Neural cell (in vitro differentiated cells): Measurements from ENCODE around the gene IFT74. TPM values are rescaled to one million over a fixed set of nuclear protein-coding genes. Genes with fewer than 3 reads are reported as not detected.

Source experiments
- H2AFZ ChIP-seq: fragments of 200-600, 300-800 bp; sonication (generic), shearing (Covaris generic); 2 replicates; pipeline ENCODE4 v1.6.0; 2014; ENCODE audit warnings: low read depth, mild to moderate bottlenecking, antibody characterized with exemption, low read length, moderate library complexity
- H3F3A ChIP-seq: fragments of 200-600 bp; shearing (Covaris generic); 2 replicates; pipeline ENCODE4 v1.6.1; 2016; ENCODE audit warnings: mild to moderate bottlenecking, moderate library complexity, mixed read lengths, antibody characterized with exemption, low read length; ENCODE audit not compliant: insufficient read depth, poor library complexity, severe bottlenecking
- H3K27ac ChIP-seq: fragments of 200-600, 300-800 bp; sonication (generic), shearing (Covaris generic); 2 replicates; pipeline ENCODE4 v1.5.1; 2014; ENCODE audit warnings: mild to moderate bottlenecking, low read length, moderate library complexity
- H3K27me3 ChIP-seq: fragments of 300-800, 200-600 bp; sonication (generic), shearing (Covaris generic); 2 replicates; pipeline ENCODE4 v1.6.0; 2014; ENCODE audit warnings: mild to moderate bottlenecking, low read depth, low read length, moderate library complexity; ENCODE audit not compliant: insufficient read depth
- H3K36me3 ChIP-seq: fragments of 300-800, 200-600 bp; sonication (generic), shearing (Covaris generic); 2 replicates; pipeline ENCODE4 v1.5.1; 2014; ENCODE audit warnings: mild to moderate bottlenecking, antibody characterized with exemption, low read length, moderate library complexity; ENCODE audit not compliant: insufficient read depth
- H3K4me2 ChIP-seq: fragments of 300-800, 200-600 bp; sonication (generic), shearing (Covaris generic); 2 replicates; pipeline ENCODE4 v1.6.0; 2014; ENCODE audit warnings: mild to moderate bottlenecking, low read length
- H3K4me3 ChIP-seq: fragments of 300-800, 200-600 bp; sonication (generic), shearing (Covaris generic); 2 replicates; pipeline ENCODE4 v1.5.1; 2014; ENCODE audit warnings: mild to moderate bottlenecking, low read length, moderate library complexity
- H3K79me2 ChIP-seq: fragments of 200-600 bp; shearing (Covaris generic); replicated peaks from 2 replicates; pipeline ENCODE4 v1.6.0; 2014; ENCODE audit warnings: mild to moderate bottlenecking, low read length, moderate library complexity; ENCODE audit not compliant: insufficient read depth
- H3K9ac ChIP-seq: fragments of 300-800, 200-600 bp; sonication (generic), shearing (Covaris generic); 2 replicates; pipeline ENCODE4 v1.6.1; 2016; ENCODE audit warnings: mild to moderate bottlenecking, low read length, mixed read lengths
- H3K9me2 ChIP-seq: fragments of 200-600 bp; shearing (Covaris generic); 2 replicates; pipeline ENCODE4 v1.6.1; 2016; ENCODE audit warnings: mild to moderate bottlenecking, low read length, mixed read lengths; ENCODE audit not compliant: insufficient read depth
- H3K9me3 ChIP-seq: fragments of 200-600, 300-800 bp; sonication (generic), shearing (Covaris generic); 2 replicates; pipeline ENCODE4 v1.6.1; 2016; ENCODE audit warnings: mild to moderate bottlenecking, mixed run types, low read length, moderate library complexity, mixed read lengths
- H4K20me1 ChIP-seq: fragments of 200-600 bp; shearing (Covaris generic); 2 replicates; pipeline ENCODE4 v1.6.1; 2016; ENCODE audit warnings: mild to moderate bottlenecking, mixed run types; ENCODE audit not compliant: insufficient read depth
- EP300 ChIP-seq: fragments of 450-650 bp; conservative IDR thresholded peaks from 2 replicates; pipeline ENCODE4 v1.6.1; 2014; ENCODE audit warnings: antibody characterized with exemption, mild to moderate bottlenecking, moderate library complexity; ENCODE audit not compliant: poor library complexity, severe bottlenecking
- EZH2 ChIP-seq: fragments of 200-600, 300-800 bp; shearing (Covaris generic), sonication (generic); IDR thresholded peaks from 2 replicates; pipeline ENCODE4 v1.6.1; 2014; ENCODE audit warnings: antibody characterized with exemption, low read length, borderline replicate concordance, mild to moderate bottlenecking; ENCODE audit not compliant: insufficient read depth, poor library complexity, severe bottlenecking
- MXI1 ChIP-seq: fragments of 450-650 bp; conservative IDR thresholded peaks from 2 replicates; pipeline ENCODE4 v1.6.1; 2014; ENCODE audit warnings: antibody characterized with exemption, mild to moderate bottlenecking; ENCODE audit not compliant: poor library complexity, severe bottlenecking
- POLR2AphosphoS5 ChIP-seq: IDR thresholded peaks from 2 replicates; pipeline ENCODE4 v1.6.1; 2012
- RAD21 ChIP-seq: fragments of 450-650 bp; conservative IDR thresholded peaks from 2 replicates; pipeline ENCODE4 v1.6.1; 2014; ENCODE audit warnings: antibody characterized with exemption, mild to moderate bottlenecking, moderate library complexity
- SMC3 ChIP-seq: fragments of 450-650 bp; conservative IDR thresholded peaks from 2 replicates; pipeline ENCODE4 v1.6.1; 2014; ENCODE audit warnings: antibody characterized with exemption, mild to moderate bottlenecking, moderate library complexity; ENCODE audit not compliant: poor library complexity
- TAF1 ChIP-seq: IDR thresholded peaks from 2 replicates; pipeline ENCODE4 v1.6.1; 2012; ENCODE audit warnings: low read depth
- polyA plus RNA-seq: library from polyadenylated mRNA; depleted of rRNA; stranded (reverse); fragments of >200 nt; gene quantifications from 2 replicates; pipeline ENCODE4 v1.2.3, GENCODE V29; 2014
- TF ChIP-seq, protein P1 (sequence below): fragments of 450-650 bp; IDR thresholded peaks from 2 replicates; pipeline ENCODE4 v1.5.1; 2014; ENCODE audit warnings: antibody characterized with exemption, mild to moderate bottlenecking, moderate library complexity; ENCODE audit not compliant: poor library complexity, severe bottlenecking
- TF ChIP-seq, protein P2 (sequence below): IDR thresholded peaks from 2 replicates; pipeline ENCODE4 v1.6.1; 2012; ENCODE audit warnings: borderline replicate concordance

Gene IFT74
- polyA plus RNA-seq, 1 donor from 2014 or later = 10.9 TPM

DNA sequence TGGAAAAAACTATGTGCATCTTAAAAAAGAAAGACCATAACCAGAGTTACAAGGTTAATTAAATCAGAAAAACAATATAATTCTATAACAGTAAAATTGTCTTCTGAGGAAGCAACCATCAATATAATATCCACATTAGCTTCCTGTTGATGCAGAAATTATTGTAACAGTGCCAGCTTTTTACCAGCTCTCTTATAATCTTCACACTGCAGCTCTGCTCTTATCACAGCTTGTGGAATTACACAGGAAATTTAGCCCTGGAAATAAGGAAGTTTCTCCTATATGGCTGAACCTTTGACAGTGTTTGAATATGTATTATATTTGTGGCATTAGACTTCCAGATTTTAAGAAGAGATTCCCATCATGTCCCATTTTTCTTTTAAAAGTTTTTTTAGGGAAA lies 103.7 kb downstream of the IFT74 start:
- TF ChIP-seq, protein P1, sequence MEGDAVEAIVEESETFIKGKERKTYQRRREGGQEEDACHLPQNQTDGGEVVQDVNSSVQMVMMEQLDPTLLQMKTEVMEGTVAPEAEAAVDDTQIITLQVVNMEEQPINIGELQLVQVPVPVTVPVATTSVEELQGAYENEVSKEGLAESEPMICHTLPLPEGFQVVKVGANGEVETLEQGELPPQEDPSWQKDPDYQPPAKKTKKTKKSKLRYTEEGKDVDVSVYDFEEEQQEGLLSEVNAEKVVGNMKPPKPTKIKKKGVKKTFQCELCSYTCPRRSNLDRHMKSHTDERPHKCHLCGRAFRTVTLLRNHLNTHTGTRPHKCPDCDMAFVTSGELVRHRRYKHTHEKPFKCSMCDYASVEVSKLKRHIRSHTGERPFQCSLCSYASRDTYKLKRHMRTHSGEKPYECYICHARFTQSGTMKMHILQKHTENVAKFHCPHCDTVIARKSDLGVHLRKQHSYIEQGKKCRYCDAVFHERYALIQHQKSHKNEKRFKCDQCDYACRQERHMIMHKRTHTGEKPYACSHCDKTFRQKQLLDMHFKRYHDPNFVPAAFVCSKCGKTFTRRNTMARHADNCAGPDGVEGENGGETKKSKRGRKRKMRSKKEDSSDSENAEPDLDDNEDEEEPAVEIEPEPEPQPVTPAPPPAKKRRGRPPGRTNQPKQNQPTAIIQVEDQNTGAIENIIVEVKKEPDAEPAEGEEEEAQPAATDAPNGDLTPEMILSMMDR = no peak
- TF ChIP-seq RAD21 (no peak), EZH2 (no peak)
- no peaks in the 10 kb centered on the region for H3K79me2 ChIP-seq
- H3K4me3 ChIP-seq = no peak overlapping the region
- H2AFZ ChIP-seq = no peak overlapping the region
- no peak overlapping the region for H3K9ac ChIP-seq
- H3K27ac ChIP-seq = no peak overlapping the region
- H3K9me3 ChIP-seq = no peaks in the 10 kb centered on the region
- H3K27me3 ChIP-seq = no peaks in the 10 kb centered on the region
- H3F3A ChIP-seq = no peaks in the 10 kb centered on the region
- no peaks in the 10 kb centered on the region for H4K20me1 ChIP-seq
- no peaks in the 10 kb centered on the region for H3K9me2 ChIP-seq
- no peaks in the 10 kb centered on the region for H3K36me3 ChIP-seq
- H3K4me2 ChIP-seq = no peak overlapping the region

DNA sequence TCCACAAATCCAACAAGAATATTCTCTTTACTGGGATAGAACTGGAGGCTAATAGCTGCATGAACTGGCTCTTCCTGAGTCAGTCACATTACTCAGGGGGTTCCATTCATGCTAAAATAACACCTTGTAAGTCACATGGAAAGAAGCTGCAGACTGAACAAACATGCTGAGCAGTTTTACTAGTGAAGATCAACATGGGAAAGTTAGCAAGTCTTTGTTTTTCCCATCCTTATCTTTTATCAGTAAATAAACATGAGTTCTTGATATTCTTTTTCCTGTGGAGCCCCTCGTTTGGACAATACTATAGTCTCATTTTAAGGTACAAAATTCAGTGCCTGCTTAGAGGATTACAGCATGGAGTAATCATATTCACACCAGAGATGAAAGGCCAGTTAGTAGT lies 109.1 kb downstream of the IFT74 start:
- Histone ChIP-seq H3K4me2 (no peak overlapping the region), H4K20me1 (no peaks in the 10 kb centered on the region), H3K4me3 (no peak overlapping the region), H3K27me3 (no peaks in the 10 kb centered on the region), H3K9me3 (no peaks in the 10 kb centered on the region), H3F3A (no peaks in the 10 kb centered on the region), H3K27ac (no peak overlapping the region), H2AFZ (no peak overlapping the region), H3K36me3 (no peaks in the 10 kb centered on the region), H3K9ac (no peak overlapping the region), H3K79me2 (no peaks in the 10 kb centered on the region), H3K9me2 (no peaks in the 10 kb centered on the region)
- TF ChIP-seq EZH2 = no peak
- TF ChIP-seq, protein P2, sequence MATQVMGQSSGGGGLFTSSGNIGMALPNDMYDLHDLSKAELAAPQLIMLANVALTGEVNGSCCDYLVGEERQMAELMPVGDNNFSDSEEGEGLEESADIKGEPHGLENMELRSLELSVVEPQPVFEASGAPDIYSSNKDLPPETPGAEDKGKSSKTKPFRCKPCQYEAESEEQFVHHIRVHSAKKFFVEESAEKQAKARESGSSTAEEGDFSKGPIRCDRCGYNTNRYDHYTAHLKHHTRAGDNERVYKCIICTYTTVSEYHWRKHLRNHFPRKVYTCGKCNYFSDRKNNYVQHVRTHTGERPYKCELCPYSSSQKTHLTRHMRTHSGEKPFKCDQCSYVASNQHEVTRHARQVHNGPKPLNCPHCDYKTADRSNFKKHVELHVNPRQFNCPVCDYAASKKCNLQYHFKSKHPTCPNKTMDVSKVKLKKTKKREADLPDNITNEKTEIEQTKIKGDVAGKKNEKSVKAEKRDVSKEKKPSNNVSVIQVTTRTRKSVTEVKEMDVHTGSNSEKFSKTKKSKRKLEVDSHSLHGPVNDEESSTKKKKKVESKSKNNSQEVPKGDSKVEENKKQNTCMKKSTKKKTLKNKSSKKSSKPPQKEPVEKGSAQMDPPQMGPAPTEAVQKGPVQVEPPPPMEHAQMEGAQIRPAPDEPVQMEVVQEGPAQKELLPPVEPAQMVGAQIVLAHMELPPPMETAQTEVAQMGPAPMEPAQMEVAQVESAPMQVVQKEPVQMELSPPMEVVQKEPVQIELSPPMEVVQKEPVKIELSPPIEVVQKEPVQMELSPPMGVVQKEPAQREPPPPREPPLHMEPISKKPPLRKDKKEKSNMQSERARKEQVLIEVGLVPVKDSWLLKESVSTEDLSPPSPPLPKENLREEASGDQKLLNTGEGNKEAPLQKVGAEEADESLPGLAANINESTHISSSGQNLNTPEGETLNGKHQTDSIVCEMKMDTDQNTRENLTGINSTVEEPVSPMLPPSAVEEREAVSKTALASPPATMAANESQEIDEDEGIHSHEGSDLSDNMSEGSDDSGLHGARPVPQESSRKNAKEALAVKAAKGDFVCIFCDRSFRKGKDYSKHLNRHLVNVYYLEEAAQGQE = no peak
- no peak for TF ChIP-seq MXI1
- TF ChIP-seq TAF1 = no peak
- TF ChIP-seq SMC3 = no peak
- TF ChIP-seq, protein P1 = no peak
- no peak for TF ChIP-seq EP300
- no peak for TF ChIP-seq POLR2AphosphoS5
- TF ChIP-seq RAD21 = no peak
